GM04503 (cell line): ENCODE measurements around the gene HS1BP3.

Experiments
- DNase-seq: peaks from one replicate; pipeline ENCODE4 v3.0.0-alpha.2; 2012; ENCODE audit warnings: low read depth

The HS1BP3 gene

GRCh38 chr2:20629581-20630171, 21.2 kb downstream of the HS1BP3 start:
- DNase-seq: no peak

GRCh38 chr2:20629181-20629580, 21.7 kb downstream of the HS1BP3 start:
- no peak for DNase-seq

GRCh38 chr2:20627712-20628380, 23.1 kb downstream of the HS1BP3 start:
- DNase-seq: no peak

GRCh38 chr2:20626698-20627513, 24.0 kb downstream of the HS1BP3 start:
- DNase-seq: no peak

- no peak for DNase-seq
Observed at GRCh38 chr2:20626392-20626697, 24.6 kb downstream of the HS1BP3 start.

GRCh38 chr2:20625491-20626391, 25.2 kb downstream of the HS1BP3 start:
- no peak for DNase-seq

GRCh38 chr2:20624884-20625485, 25.9 kb downstream of the HS1BP3 start:
- no peak for DNase-seq

GRCh38 chr2:20624156-20624883, 26.6 kb downstream of the HS1BP3 start:
- DNase-seq: no peak

- no peak for DNase-seq
Observed at GRCh38 chr2:20623741-20624155, 27.1 kb downstream of the HS1BP3 start.

GRCh38 chr2:20623241-20623640, 27.7 kb downstream of the HS1BP3 start:
- DNase-seq: no peak

GRCh38 chr2:20622731-20623130, 28.2 kb downstream of the HS1BP3 start:
- no peak for DNase-seq

GRCh38 chr2:20622296-20622686, 28.6 kb downstream of the HS1BP3 start:
- no peak for DNase-seq

- DNase-seq: no peak
Observed at GRCh38 chr2:20621366-20622295, 29.3 kb downstream of the HS1BP3 start.

- DNase-seq: no peak
Observed at GRCh38 chr2:20620696-20621365, 30.1 kb downstream of the HS1BP3 start.

GRCh38 chr2:20620271-20620681, 30.6 kb downstream of the HS1BP3 start:
- no peak for DNase-seq

GRCh38 chr2:20619624-20620024, 31.3 kb downstream of the HS1BP3 start:
- no peak for DNase-seq

GRCh38 chr2:20618886-20619521, 31.9 kb downstream of the HS1BP3 start:
- DNase-seq: no peak

GRCh38 chr2:20618468-20618885, 32.4 kb downstream of the HS1BP3 start:
- DNase-seq: no peak

- DNase-seq: peak; percentile 98
Observed at GRCh38 chr2:20617892-20618467, 32.9 kb downstream of the HS1BP3 start.
